HCT116 (cell line): ENCODE measurements around the gene LRIG1.

Source experiments
- CTCF ChIP-seq, 3 experiments: fragments of 200-600 bp in 1 of 3; sonication (generic) in 1 of 3; IDR thresholded peaks in 2 of 3; conservative IDR thresholded peaks in 1 of 3; 2 replicates each; pipeline ENCODE4 v1.5.1; 2012 to 2017; ENCODE audit warnings: low read depth in 2 of 3, low read length in 2 of 3, antibody characterized with exemption in 1 of 3, borderline replicate concordance in 1 of 3, control low read depth in 1 of 3, mild to moderate bottlenecking in 1 of 3, mixed read lengths in 1 of 3, mixed run types in 1 of 3, moderate library complexity in 1 of 3; ENCODE audit not compliant: insufficient read depth in 1 of 3
- ELF1 ChIP-seq: IDR thresholded peaks from 2 replicates; pipeline ENCODE4 v1.6.1; 2012; ENCODE audit warnings: low read depth, borderline replicate concordance
- EZH2phosphoT487 ChIP-seq: fragments of 200-600 bp; IDR thresholded peaks from 2 replicates; pipeline ENCODE4 v1.6.1; 2018; ENCODE audit warnings: antibody characterized with exemption, borderline replicate concordance
- JUND ChIP-seq: IDR thresholded peaks from 2 replicates; pipeline ENCODE4 v1.6.1; 2012
- POLR2A ChIP-seq: IDR thresholded peaks from 2 replicates; pipeline ENCODE4 v1.7.0; 2011; ENCODE audit warnings: borderline replicate concordance; ENCODE audit not compliant: insufficient read depth, insufficient read length; ENCODE audit errors: extremely low read depth
- POLR2AphosphoS5 ChIP-seq: IDR thresholded peaks from 2 replicates; pipeline ENCODE4 v1.6.1; 2011; ENCODE audit warnings: mild to moderate bottlenecking, low read depth, low read length, moderate library complexity
- RAD21 ChIP-seq: IDR thresholded peaks from 2 replicates; pipeline ENCODE4 v1.6.1; 2012; ENCODE audit warnings: low read depth, mild to moderate bottlenecking
- REST ChIP-seq: IDR thresholded peaks from 2 replicates; pipeline ENCODE4 v1.6.1; 2012; ENCODE audit warnings: low read depth
- SIN3A ChIP-seq: IDR thresholded peaks from 2 replicates; pipeline ENCODE4 v1.6.1; 2012; ENCODE audit warnings: low read depth

DNA sequence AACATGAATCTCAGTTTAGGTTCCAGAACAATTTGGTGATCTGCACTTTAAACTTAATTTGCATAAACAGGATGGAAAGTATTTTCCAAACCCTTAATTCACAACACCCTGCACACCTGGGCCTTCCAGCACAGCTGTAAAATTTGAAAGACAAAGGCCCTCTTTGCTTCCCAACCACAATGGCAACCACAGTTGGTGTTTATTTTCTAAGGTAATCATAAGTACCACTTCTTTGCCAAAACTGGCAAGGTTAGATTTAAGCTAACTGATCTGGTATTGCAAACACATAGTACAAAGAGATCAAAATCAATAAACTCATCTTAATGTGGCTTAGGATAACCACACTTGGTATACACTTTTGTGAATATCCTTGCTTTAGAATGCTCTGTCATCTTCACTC, 4.1 kb downstream of the LRIG1 start:
- no peak for TF ChIP-seq ELF1
- no peak for TF ChIP-seq CTCF (IDR thresholded peaks at IDR 0.05 in 2 of 3, conservative IDR thresholded peaks at IDR 0.05 in 1 of 3; ENCODE audit: borderline replicate concordance in 1 of 3, insufficient read depth in 1 of 3, low read depth in 2 of 3, low read length in 2 of 3)
- TF ChIP-seq REST: no peak
- TF ChIP-seq SIN3A: no peak
- TF ChIP-seq POLR2AphosphoS5: no peak
- TF ChIP-seq JUND: no peak
- TF ChIP-seq EZH2phosphoT487: no peak
- no peak for TF ChIP-seq RAD21
- TF ChIP-seq POLR2A: no peak
